Astrocyte (in vitro differentiated cells and primary cell): ENCODE measurements around the gene RSPH6A.

Experiments used
- CTCF ChIP-seq: IDR thresholded peaks from 2 replicates; pipeline ENCODE4 v1.5.1; 2011; ENCODE audit warnings: low read depth, mild to moderate bottlenecking, inconsistent platforms, low read length, moderate library complexity; ENCODE audit not compliant: insufficient read depth
- EZH2 ChIP-seq: IDR thresholded peaks from 2 replicates; pipeline ENCODE4 v1.6.1; 2012; ENCODE audit warnings: mild to moderate bottlenecking, low read length, inconsistent platforms; ENCODE audit not compliant: insufficient read depth

GRCh38 chr19:45782162-45782691 is 32.9 kb downstream of the RSPH6A start, which contains the start of gene DMPK:
- no peak for TF ChIP-seq EZH2
- no peak for TF ChIP-seq CTCF
